Fibroblast of the conjunctiva (primary cell): ENCODE data around the gene PTPRM.

Source experiments
- DNase-seq: peaks from one replicate; pipeline ENCODE4 v3.0.0-alpha.2; 2010; ENCODE audit warnings: low read depth

Gene PTPRM

GRCh38 chr18:8328126-8328525, 761.0 kb downstream of the PTPRM start:
- no peak for DNase-seq

DNA sequence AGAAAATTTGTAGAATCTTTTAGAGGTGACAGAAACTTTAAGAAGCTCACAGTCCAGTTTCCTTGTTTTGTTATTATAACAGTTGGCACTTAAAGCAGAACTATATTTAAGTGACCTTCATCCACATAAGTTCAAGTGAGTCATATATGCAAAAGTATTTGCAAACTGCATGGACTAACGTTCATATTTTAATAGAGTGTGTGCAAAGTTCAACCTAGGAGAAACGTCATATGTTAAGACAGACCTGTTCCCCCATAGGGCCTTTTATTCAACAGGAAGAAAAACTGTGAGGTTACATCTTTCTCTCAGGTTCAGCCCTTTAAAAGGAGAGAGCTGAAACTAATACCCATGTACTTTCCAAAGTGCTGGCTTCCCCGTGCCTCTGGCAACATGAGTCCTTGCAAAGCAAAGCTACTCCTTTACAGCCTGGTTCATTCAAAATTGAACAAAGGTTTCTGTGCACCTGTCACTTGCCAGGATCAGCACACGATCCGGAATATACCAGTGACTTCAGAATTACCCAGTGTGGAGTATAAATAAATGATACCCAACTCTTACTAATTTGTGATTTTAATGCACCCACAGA, 762.2 kb downstream of the PTPRM start:
- peak; percentile 55 for DNase-seq

DNA sequence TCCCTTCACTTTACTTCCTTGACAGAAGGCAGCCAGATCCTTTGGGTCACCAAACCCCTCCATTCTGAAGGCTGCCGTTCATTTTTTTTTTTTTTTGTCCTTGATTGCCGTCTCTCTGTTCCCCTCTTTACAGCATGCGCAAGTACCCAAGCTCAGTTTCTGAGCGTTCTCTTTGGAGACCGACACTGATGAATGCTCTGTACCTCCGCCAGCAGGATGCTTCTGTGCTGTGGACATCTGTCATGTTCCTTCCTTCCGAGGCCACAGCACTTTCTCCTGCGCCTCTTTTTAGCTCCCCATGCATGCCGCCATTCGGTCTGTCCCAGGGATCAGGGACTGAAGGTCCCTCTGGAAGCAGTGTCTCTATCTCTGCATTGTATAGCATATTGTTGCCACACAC, 763.5 kb downstream of the PTPRM start:
- no peak for DNase-seq

DNA sequence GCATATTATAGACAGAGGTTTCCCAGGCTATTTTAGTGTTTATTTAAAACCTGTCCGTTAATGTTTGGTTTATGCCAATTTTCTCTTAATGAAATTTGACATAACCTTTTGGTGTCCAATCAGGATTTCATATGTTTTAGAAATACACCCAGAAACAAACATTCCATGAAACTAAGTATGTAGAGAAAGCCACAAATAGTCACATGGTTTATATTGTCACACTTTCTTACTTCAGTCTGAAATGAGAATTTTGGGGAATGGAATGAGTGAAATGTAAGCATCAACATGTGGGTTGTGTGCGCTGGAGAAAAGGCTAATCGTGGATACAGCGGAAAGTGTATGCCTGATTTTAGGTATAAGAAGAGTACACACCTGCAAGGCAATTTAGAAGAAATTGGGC, 765.2 kb downstream of the PTPRM start:
- DNase-seq: no peak

DNA sequence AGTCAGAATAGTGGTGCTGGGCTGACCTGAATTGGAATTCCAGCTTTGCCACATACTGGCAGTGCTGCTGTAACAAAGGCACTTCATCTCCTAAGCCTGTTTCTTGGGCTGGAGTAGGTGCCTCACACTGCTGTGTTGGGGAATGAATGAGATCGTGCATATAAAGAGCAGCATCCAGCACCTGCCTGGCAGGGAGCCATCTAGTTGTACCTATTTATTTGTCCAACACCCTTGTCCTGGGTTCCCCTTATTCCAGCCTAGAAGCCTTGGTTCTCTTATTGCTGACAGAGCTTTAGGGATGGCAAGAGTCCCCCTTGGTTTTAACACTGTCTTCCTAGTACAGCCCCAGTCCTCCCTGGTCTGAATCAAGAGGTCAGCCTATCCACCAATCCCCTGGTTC, 766.8 kb downstream of the PTPRM start:
- DNase-seq: no peak

GRCh38 chr18:8337211-8337610, 770.1 kb downstream of the PTPRM start:
- DNase-seq: no peak

GRCh38 chr18:8339210-8339609, 772.1 kb downstream of the PTPRM start:
- no peak for DNase-seq

DNA sequence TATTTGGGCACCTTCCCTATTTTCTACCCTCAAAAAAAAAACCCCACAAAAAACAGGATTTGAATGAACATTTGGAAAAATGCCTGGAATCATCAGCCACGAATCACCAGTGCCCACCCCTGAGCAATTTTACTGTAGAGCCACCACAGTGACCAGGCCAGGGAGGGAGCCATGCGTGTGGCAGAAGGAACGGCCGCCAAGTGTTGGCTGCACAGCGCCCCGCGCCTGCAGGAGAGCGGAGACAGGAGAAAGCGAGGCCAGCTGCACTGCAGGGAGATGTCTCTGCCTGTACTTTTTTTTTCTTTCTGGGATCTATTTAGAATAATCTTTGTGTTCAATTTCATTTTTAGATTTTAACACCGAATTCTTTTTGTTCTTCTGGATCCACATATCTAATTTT, 772.8 kb downstream of the PTPRM start:
- no peak for DNase-seq

- no peak for DNase-seq
These were observed 774.5 kb downstream of the PTPRM start for GRCh38 chr18:8341481-8342230.

DNA sequence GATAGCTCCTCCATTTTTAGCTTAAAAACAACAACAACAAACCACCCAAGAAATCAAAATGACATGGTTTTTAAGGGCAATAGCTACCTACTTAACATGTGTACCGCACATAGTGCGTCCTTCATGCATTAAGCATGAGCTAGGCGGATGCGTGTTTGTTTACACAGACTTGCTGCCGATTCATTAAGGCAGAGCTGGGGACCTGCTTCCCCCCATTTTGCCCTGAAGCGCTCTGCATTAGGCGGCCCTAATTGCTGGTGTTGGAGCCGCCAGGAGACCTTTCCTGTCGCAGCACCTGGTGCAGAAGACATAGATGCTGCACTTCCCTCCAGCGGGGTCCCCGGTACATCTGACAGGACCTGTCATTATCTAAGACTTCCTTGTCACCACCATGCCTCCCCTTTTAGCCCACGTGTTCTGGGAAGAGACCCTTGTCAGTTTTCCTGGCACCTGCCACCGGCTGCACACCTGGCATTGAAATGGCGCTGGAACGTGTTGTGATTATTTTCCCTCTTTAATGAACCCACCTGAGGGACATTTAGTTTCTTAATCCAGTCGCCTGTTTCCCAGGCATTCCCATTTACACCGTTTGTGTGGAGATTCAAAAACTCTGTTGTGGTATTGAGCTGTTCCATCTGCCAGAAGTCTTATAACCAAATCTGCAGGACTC, 781.1 kb downstream of the PTPRM start:
- no peak for DNase-seq

- DNase-seq: no peak
These were observed 782.6 kb downstream of the PTPRM start for GRCh38 chr18:8349608-8350323.

DNA sequence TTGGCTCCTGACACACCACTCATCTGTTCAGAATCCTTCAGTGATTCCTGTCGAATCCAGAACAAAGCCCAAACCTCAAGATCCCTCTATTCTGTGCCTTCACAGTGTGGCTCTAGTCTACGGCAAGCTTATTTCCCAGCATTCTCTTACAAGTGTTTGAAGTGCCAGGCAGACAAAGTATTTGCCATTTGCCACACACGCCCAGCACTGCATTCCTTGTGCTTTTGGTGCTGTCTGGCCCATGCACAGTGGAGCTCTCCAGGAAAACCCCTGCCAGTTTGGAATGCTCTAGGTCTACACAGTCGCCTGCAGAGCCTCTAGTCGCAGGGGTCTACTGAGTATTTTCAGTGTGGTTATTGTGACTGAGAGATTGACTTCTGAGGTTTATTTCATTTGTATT, 783.5 kb downstream of the PTPRM start:
- no peak for DNase-seq

- DNase-seq: no peak
These were observed 784.0 kb downstream of the PTPRM start for GRCh38 chr18:8351161-8351560.

DNA sequence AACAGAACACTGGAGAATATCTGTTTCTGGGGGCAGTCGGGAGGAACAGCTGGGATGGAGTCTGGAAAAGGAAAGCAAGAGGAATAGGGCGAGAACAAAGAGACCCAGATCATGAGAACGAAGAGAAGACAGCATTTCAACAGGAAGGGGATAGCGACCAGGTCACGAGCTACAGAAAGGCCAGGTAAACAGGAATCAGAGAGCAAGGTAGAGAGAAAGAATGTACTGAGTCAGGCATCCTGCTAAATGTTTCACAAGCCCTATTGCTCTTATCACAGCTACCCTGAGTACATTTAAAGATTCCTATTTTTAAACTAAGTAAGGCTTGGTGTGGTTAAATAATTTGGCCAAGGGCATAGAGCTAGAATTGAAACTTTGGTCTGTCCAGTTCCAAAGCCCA, 787.2 kb downstream of the PTPRM start:
- no peak for DNase-seq

GRCh38 chr18:8356001-8356400, 788.9 kb downstream of the PTPRM start:
- DNase-seq: no peak

DNA sequence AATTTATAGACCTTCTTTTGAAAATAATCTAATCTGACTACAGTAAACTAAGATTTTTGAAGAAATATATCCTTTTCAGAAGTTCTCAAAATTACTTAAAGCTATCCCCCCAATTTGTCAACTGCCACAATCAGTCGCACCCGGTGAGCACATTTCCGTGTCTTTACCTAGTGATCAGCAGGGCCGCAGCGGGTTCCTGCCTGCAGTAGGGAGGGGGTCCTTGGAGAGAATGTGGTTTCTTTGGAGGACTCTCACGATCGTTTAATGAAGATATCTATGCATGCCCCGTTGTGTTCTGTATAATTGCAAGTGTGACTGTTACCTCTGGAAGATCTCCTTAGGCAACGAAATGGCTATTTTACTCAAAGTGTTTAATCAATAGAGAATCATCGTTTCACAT, 790.2 kb downstream of the PTPRM start:
- no peak for DNase-seq

DNA sequence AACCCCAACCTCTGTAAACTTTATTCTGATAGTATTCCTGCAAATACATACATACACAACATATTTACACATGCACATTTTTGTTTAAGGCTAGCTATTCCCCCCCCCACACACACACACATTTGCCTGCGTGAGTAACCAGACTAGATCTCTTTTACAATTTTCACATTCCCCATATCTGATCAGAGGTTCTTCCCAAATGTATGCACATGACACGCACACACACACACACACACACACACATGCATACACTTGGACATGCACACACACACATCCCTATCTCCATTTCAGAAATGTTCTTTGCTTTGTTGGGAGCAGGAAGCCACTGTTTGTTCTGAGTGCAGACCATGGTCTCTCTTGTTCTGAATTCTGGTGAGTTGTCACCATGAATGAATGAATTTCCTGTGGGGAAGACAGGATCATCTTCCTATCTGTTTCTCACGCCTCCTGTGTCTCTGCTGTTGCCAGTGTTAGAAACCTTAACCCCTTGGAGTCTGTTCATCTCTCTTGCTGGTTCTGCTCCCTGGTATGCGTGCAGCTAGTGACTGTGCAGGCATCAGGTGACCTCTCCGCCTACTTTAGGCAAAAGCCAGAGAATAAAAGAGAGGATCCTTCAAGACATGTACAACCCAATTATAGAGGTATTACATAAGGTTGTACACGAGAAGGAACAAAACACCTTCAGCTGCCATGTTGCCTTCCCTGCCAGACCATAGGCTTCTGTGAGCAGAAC, 791.1 kb downstream of the PTPRM start:
- no peak for DNase-seq

- DNase-seq: no peak
These were observed 792.0 kb downstream of the PTPRM start for GRCh38 chr18:8359076-8359475.

- no peak for DNase-seq
These were observed 792.4 kb downstream of the PTPRM start for GRCh38 chr18:8359481-8359880.

DNA sequence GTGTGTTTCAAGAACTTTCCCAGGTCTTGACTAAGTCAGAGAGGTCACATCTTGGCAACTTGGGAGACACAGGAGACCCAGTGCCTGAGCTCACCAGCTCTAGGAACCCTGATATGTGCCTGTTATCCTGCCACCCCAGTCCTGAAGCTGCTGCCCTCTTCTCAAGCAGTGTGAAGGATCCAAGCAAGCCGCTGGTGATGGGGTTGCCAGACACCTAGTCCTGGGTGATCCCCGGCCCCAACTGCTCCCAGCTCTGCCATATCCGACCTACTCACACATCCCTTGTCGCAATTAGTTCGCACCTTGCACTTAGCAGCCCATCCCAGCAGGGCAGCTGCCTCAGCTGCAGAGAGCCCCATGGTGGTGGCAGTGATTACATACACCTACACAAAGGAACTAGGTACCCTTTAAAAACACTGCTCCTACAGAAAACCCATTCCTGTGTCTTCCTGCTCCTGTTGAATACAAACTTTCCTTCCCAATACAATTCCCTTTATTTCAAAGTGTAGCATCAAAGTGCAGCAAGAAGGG, 794.9 kb downstream of the PTPRM start:
- DNase-seq: no peak

- no peak for DNase-seq
These were observed 795.7 kb downstream of the PTPRM start for GRCh38 chr18:8362863-8363262.

- no peak for DNase-seq
These were observed 797.3 kb downstream of the PTPRM start for GRCh38 chr18:8364385-8364784.
